Natural killer cell (primary cell): ENCODE results near the gene POGZ. TPM values are rescaled to one million over a fixed set of nuclear protein-coding genes. Genes with fewer than 3 reads are reported as not detected.

Experiments used
- ATAC-seq, 3 donors: fragments of 150-1000 bp in 2 of 3; fragments of 200-7000 bp in 1 of 3; cut with Tn5 transposase; 1 replicate in 1 of 3; 2 replicates in 2 of 3; pipeline ENCODE4 v1.10.0; 2021; ENCODE audit warnings: mild to moderate bottlenecking in 2 of 3, moderate library complexity in 2 of 3
- DNase-seq, 2 donors: peaks; one replicate each; pipeline versions ENCODE4 v3.0.0 to v3.0.0-alpha.2; 2013 to 2021; ENCODE audit warnings: mixed read lengths in 1 of 2
- H3K27ac ChIP-seq: one replicate; pipeline ENCODE4 v1.5.1; 2013; ENCODE audit warnings: mild to moderate bottlenecking, low read length
- H3K27me3 ChIP-seq: one replicate; pipeline ENCODE4 v1.6.1; 2013; ENCODE audit warnings: low read length; ENCODE audit not compliant: control insufficient read depth, insufficient read depth
- H3K36me3 ChIP-seq: one replicate; pipeline ENCODE4 v1.6.1; 2013; ENCODE audit warnings: low read length; ENCODE audit not compliant: control insufficient read depth, insufficient read depth
- H3K4me1 ChIP-seq: one replicate; pipeline ENCODE4 v1.6.1; 2013; ENCODE audit warnings: low read length; ENCODE audit not compliant: control insufficient read depth, insufficient read depth
- H3K4me3 ChIP-seq: one replicate; pipeline ENCODE4 v1.5.1; 2013; ENCODE audit warnings: low read length
- H3K9me3 ChIP-seq: one replicate; pipeline ENCODE4 v1.6.1; 2013; ENCODE audit warnings: low read length; ENCODE audit not compliant: control insufficient read depth, insufficient read depth
- H3K27ac Mint-ChIP-seq, 2 donors: one replicate each; pipeline ENCODE4 v1.8.0; 2022; ENCODE audit warnings: mild to moderate bottlenecking in 2 of 2, mixed read lengths in 2 of 2, moderate library complexity in 1 of 2
- H3K27me3 Mint-ChIP-seq, 2 donors: one replicate each; pipeline ENCODE4 v1.8.0; 2022; ENCODE audit warnings: low read depth in 2 of 2, mixed read lengths in 2 of 2
- H3K36me3 Mint-ChIP-seq: one replicate; pipeline ENCODE4 v1.8.0; 2022; ENCODE audit warnings: mixed read lengths
- H3K4me1 Mint-ChIP-seq, 2 donors: one replicate each; pipeline ENCODE4 v1.8.0; 2022; ENCODE audit warnings: mixed read lengths in 2 of 2
- H3K4me3 Mint-ChIP-seq: one replicate; pipeline ENCODE4 v1.8.0; 2022; ENCODE audit warnings: mild to moderate bottlenecking, moderate library complexity, mixed read lengths
- H3K9me3 Mint-ChIP-seq, 2 donors: one replicate each; pipeline ENCODE4 v1.8.0; 2022; ENCODE audit warnings: mixed read lengths in 2 of 2
- CTCF ChIP-seq: fragments of 200-600 bp; IDR thresholded peaks from one replicate; pipeline ENCODE4 v1.8.0; 2022; ENCODE audit warnings: antibody characterized with exemption
- WGBS: methylation state at CpG from one replicate; pipeline ENCODE4 v1.1.7; 2013; ENCODE audit warnings: missing lambda C conversion rate; ENCODE audit not compliant: insufficient coverage; 5-methylcytosine and 5-hydroxymethylcytosine counted together
- intact Hi-C: fragments of 100-400 bp; cut with micrococcal nuclease; formaldehyde crosslinking; loops from one replicate; pipeline ENCODE4 v1.14.2; 2022
- total RNA-seq, 4 donors: library from RNA; stranded (reverse); fragments of 120-200 nt in 1 of 4; gene quantifications; one replicate each; pipeline versions ENCODE4 v1.2.3 to v1.2.4, GENCODE V29; 2013 to 2022

The POGZ gene
- total RNA-seq, 3 donors from 2014 or later (not counting 1 experiment from before 2014, with no cell fraction given), result 106 to 129 (median 121) TPM

GRCh38 chr1:151369621-151370048 lies 89.7 kb downstream of the POGZ start:
- Mint-ChIP-seq H3K4me1 (no peaks in the 10 kb centered on the region), H3K4me3 (no peak overlapping the region), H3K36me3 (no peaks in the 10 kb centered on the region), H3K27me3 (no peaks in the 10 kb centered on the region), H3K27ac (no peak overlapping the region), H3K9me3 (no peaks in the 10 kb centered on the region)
- Histone ChIP-seq H3K36me3 (no peaks in the 10 kb centered on the region), H3K4me3 (no peak overlapping the region), H3K4me1 (peaks cover 9% of the 10 kb centered on the region), H3K9me3 (no peaks in the 10 kb centered on the region), H3K27ac (no peak overlapping the region), H3K27me3 (no peaks in the 10 kb centered on the region)
- 96% methylated on average over 15 of the region's 15 CpGs for WGBS
- DNase-seq (no peak), ATAC-seq (no peak)
- no peak for TF ChIP-seq CTCF
- intact Hi-C loops, result no loop called here

GRCh38 chr1:151369302-151369610 lies 90.0 kb downstream of the POGZ start:
- Histone ChIP-seq H3K4me3 (no peak overlapping the region), H3K4me1 (peaks cover 9% of the 10 kb centered on the region), H3K27me3 (no peaks in the 10 kb centered on the region), H3K36me3 (no peaks in the 10 kb centered on the region), H3K9me3 (no peaks in the 10 kb centered on the region), H3K27ac (no peak overlapping the region)
- H3K4me3 Mint-ChIP-seq, result no peak overlapping the region
- no peaks in the 10 kb centered on the region for H3K9me3 Mint-ChIP-seq
- 85% methylated on average over 7 of the region's 7 CpGs for WGBS
- H3K4me1 Mint-ChIP-seq, result no peaks in the 10 kb centered on the region
- ATAC-seq (no peak), DNase-seq (no peak)
- no peaks in the 10 kb centered on the region for H3K36me3 Mint-ChIP-seq
- no peaks in the 10 kb centered on the region for H3K27me3 Mint-ChIP-seq
- H3K27ac Mint-ChIP-seq, result no peak overlapping the region
- no peak for TF ChIP-seq CTCF
- intact Hi-C loops, result no loop called here

GRCh38 chr1:151368393-151369301 lies 90.6 kb downstream of the POGZ start:
- Mint-ChIP-seq H3K27me3 (no peaks in the 10 kb centered on the region), H3K4me1 (no peaks in the 10 kb centered on the region), H3K27ac (no peak overlapping the region), H3K4me3 (no peak overlapping the region), H3K36me3 (no peaks in the 10 kb centered on the region), H3K9me3 (no peaks in the 10 kb centered on the region)
- 90% methylated on average over 20 of the region's 20 CpGs for WGBS
- Histone ChIP-seq H3K4me1 (peaks cover 9% of the 10 kb centered on the region), H3K4me3 (no peak overlapping the region), H3K9me3 (no peaks in the 10 kb centered on the region), H3K36me3 (no peaks in the 10 kb centered on the region), H3K27ac (no peak overlapping the region), H3K27me3 (no peaks in the 10 kb centered on the region)
- ATAC-seq (no peak), DNase-seq (no peak)
- TF ChIP-seq CTCF, result no peak
- intact Hi-C loops, result no loop called here
